ENCODE results near the gene MAN1C1. TPM values are rescaled to one million over a fixed set of nuclear protein-coding genes. Genes with fewer than 3 reads are reported as not detected.

The MAN1C1 gene
- total RNA-seq, 2 experiments from 2014 or later, result 16.8 to 17.9 TPM

- no peaks in the 10 kb centered on the region for H3K4me1 Mint-ChIP-seq (ENCODE audit: low read depth)
- H3K9me3 Mint-ChIP-seq (ENCODE audit: insufficient read depth), result no peaks in the 10 kb centered on the region
- ATAC-seq (no peak), DNase-seq (no peak)
- H3K4me3 Mint-ChIP-seq, result no peak overlapping the region
- peaks cover 8% of the 10 kb centered on the region for H3K36me3 Mint-ChIP-seq (ENCODE audit: low read depth)
- peaks cover 27% of the 10 kb centered on the region for H3K27me3 Mint-ChIP-seq (ENCODE audit: low read depth)
- no peak overlapping the region for H3K27ac Mint-ChIP-seq
- CTCF ChIA-PET, result interaction anchor here (0.9 kb wide), 2 partner anchors 9 to 23 kb away, joined by 3 read pairs; no protein-coding TSS in a partner anchor
- POLR2A ChIA-PET, result no interaction called here
These were observed 104.0 kb downstream of the MAN1C1 start for GRCh38 chr1:25720624-25721023.

GRCh38 chr1:25723250-25723880 is 106.8 kb downstream of the MAN1C1 start:
- ATAC-seq, result no peak
- Mint-ChIP-seq H3K9me3 (ENCODE audit: insufficient read depth) (no peaks in the 10 kb centered on the region), H3K27ac (no peak overlapping the region), H3K36me3 (ENCODE audit: low read depth) (peaks cover 2% of the 10 kb centered on the region), H3K27me3 (ENCODE audit: low read depth) (peaks cover 38% of the 10 kb centered on the region), H3K4me1 (ENCODE audit: low read depth) (no peaks in the 10 kb centered on the region), H3K4me3 (no peak overlapping the region)
- ChIA-PET CTCF (no interaction called here), POLR2A (no interaction called here)
- DNase-seq, result no peak

- ChIA-PET CTCF (no interaction called here), POLR2A (no interaction called here)
- DNase-seq (no peak), ATAC-seq (no peak)
- Mint-ChIP-seq H3K4me3 (no peak overlapping the region), H3K4me1 (ENCODE audit: low read depth) (peaks cover 3% of the 10 kb centered on the region), H3K9me3 (ENCODE audit: insufficient read depth) (no peaks in the 10 kb centered on the region), H3K27me3 (ENCODE audit: low read depth) (peaks cover 45% of the 10 kb centered on the region), H3K27ac (no peak overlapping the region), H3K36me3 (ENCODE audit: low read depth) (peaks cover 2% of the 10 kb centered on the region)
These were observed 107.6 kb downstream of the MAN1C1 start for GRCh38 chr1:25724201-25724600.

DNA sequence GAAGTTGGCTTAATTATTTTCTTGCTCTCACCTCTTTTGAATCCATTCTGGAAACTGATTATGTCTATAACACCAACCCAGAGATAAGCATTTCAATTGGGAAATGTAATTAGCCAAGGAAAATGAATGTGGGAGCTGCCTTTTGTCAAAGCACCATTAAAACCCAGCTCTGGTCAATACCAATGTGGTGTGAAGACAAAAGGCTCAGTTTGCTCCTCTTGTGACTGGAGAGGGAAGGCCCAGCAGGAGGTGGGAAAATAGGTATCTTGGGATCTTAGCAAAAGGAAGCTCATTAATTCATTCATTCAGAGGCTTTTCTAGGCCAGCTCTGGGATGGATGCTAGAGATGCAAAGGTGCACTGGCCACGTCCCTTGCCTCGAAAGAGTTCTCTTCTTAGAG is 108.4 kb downstream of the MAN1C1 start:
- Mint-ChIP-seq H3K9me3 (ENCODE audit: insufficient read depth) (no peaks in the 10 kb centered on the region), H3K4me3 (no peak overlapping the region), H3K4me1 (ENCODE audit: low read depth) (peaks cover 8% of the 10 kb centered on the region), H3K27me3 (ENCODE audit: low read depth) (peaks cover 49% of the 10 kb centered on the region), H3K27ac (no peak overlapping the region), H3K36me3 (ENCODE audit: low read depth) (peaks cover 2% of the 10 kb centered on the region)
- ATAC-seq, result no peak
- CTCF ChIA-PET, result interaction anchor here (1.1 to 1.2 kb wide), 2 partner anchors 12 to 90 kb away, joined by 3 read pairs; no protein-coding TSS in a partner anchor
- DNase-seq, result no peak
- POLR2A ChIA-PET, result no interaction called here

DNA sequence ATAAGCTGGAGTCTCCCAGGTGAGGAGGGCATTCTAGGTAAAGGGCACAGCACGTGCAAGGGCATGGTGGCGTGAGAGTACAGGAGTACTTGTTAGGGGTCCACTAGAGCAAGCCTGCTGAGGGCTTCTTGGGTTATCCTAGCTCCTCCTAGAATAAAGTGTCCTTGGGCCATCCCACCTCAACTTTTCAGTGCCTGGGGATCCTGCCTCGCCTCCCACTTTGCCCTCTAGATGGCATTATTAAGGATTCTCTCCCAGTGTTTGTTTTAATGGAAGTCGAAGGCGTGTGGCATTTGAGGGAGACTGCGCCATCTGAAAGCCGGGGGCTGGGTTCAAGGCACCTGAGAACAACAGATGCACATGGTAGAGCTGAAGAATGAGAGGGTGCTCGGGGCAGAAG is 108.9 kb downstream of the MAN1C1 start:
- peaks cover 13% of the 10 kb centered on the region for H3K4me1 Mint-ChIP-seq (ENCODE audit: low read depth)
- POLR2A ChIA-PET, result no interaction called here
- peaks cover 50% of the 10 kb centered on the region for H3K27me3 Mint-ChIP-seq (ENCODE audit: low read depth)
- no peak overlapping the region for H3K27ac Mint-ChIP-seq
- ATAC-seq (no peak), DNase-seq (no peak)
- no peaks in the 10 kb centered on the region for H3K9me3 Mint-ChIP-seq (ENCODE audit: insufficient read depth)
- H3K36me3 Mint-ChIP-seq (ENCODE audit: low read depth), result peaks cover 2% of the 10 kb centered on the region
- CTCF ChIA-PET, result interaction anchor here (1.1 to 1.2 kb wide), 2 partner anchors 11 to 89 kb away, joined by 3 read pairs; no protein-coding TSS in a partner anchor
- no peak overlapping the region for H3K4me3 Mint-ChIP-seq

GRCh38 chr1:25727088-25727487 is 110.5 kb downstream of the MAN1C1 start:
- H3K4me1 Mint-ChIP-seq (ENCODE audit: low read depth), result peaks cover 27% of the 10 kb centered on the region

GRCh38 chr1:25727635-25728286 is 111.2 kb downstream of the MAN1C1 start:
- no peak for ATAC-seq
- Mint-ChIP-seq H3K4me1 (ENCODE audit: low read depth) (peaks cover 27% of the 10 kb centered on the region), H3K27me3 (ENCODE audit: low read depth) (peaks cover 45% of the 10 kb centered on the region), H3K9me3 (ENCODE audit: insufficient read depth) (no peaks in the 10 kb centered on the region), H3K4me3 (no peak overlapping the region), H3K36me3 (ENCODE audit: low read depth) (peaks cover 5% of the 10 kb centered on the region), H3K27ac (no peak overlapping the region)
- CTCF ChIA-PET, result no interaction called here
- DNase-seq, result no peak
- POLR2A ChIA-PET, result no interaction called here

More at GRCh38 chr1:25727088-25727487, 110.5 kb downstream of the MAN1C1 start:
- H3K27me3 Mint-ChIP-seq (ENCODE audit: low read depth), result peaks cover 47% of the 10 kb centered on the region
- peaks cover 5% of the 10 kb centered on the region for H3K36me3 Mint-ChIP-seq (ENCODE audit: low read depth)
- no peak for ATAC-seq
- ChIA-PET POLR2A (interaction anchor here (0.7 kb wide), 1 partner anchor 469 kb away, joined by 3 read pairs; no protein-coding TSS in a partner anchor), CTCF (interaction anchor here (0.6 kb wide), 1 partner anchor 15 kb away, joined by 3 read pairs; no protein-coding TSS in a partner anchor)
- no peak overlapping the region for H3K27ac Mint-ChIP-seq
- H3K4me3 Mint-ChIP-seq, result no peak overlapping the region
- no peak for DNase-seq
- H3K9me3 Mint-ChIP-seq (ENCODE audit: insufficient read depth), result no peaks in the 10 kb centered on the region

- peaks cover 50% of the 10 kb centered on the region for H3K27me3 Mint-ChIP-seq (ENCODE audit: low read depth)
- CTCF ChIA-PET, result no interaction called here
- POLR2A ChIA-PET, result no interaction called here
These were observed 111.8 kb downstream of the MAN1C1 start for GRCh38 chr1:25728301-25728935.

GRCh38 chr1:25729045-25729444 is 112.5 kb downstream of the MAN1C1 start:
- H3K9me3 Mint-ChIP-seq (ENCODE audit: insufficient read depth), result no peaks in the 10 kb centered on the region
- peaks cover 5% of the 10 kb centered on the region for H3K36me3 Mint-ChIP-seq (ENCODE audit: low read depth)
- peaks cover 27% of the 10 kb centered on the region for H3K4me1 Mint-ChIP-seq (ENCODE audit: low read depth)
- ChIA-PET POLR2A (no interaction called here), CTCF (interaction anchor here (1.3 kb wide), 1 partner anchor 8 kb away, joined by 3 read pairs; no protein-coding TSS in a partner anchor)
- no peak for ATAC-seq
- no peak overlapping the region for H3K4me3 Mint-ChIP-seq
- H3K27ac Mint-ChIP-seq, result no peak overlapping the region
- DNase-seq, result no peak
- peaks cover 52% of the 10 kb centered on the region for H3K27me3 Mint-ChIP-seq (ENCODE audit: low read depth)

More at GRCh38 chr1:25728301-25728935, 111.8 kb downstream of the MAN1C1 start:
- H3K9me3 Mint-ChIP-seq (ENCODE audit: insufficient read depth), result no peaks in the 10 kb centered on the region
- no peak overlapping the region for H3K4me3 Mint-ChIP-seq
- no peak overlapping the region for H3K27ac Mint-ChIP-seq
- no peak for ATAC-seq
- H3K36me3 Mint-ChIP-seq (ENCODE audit: low read depth), result peaks cover 5% of the 10 kb centered on the region
- no peak for DNase-seq
- H3K4me1 Mint-ChIP-seq (ENCODE audit: low read depth), result peaks cover 27% of the 10 kb centered on the region

DNA sequence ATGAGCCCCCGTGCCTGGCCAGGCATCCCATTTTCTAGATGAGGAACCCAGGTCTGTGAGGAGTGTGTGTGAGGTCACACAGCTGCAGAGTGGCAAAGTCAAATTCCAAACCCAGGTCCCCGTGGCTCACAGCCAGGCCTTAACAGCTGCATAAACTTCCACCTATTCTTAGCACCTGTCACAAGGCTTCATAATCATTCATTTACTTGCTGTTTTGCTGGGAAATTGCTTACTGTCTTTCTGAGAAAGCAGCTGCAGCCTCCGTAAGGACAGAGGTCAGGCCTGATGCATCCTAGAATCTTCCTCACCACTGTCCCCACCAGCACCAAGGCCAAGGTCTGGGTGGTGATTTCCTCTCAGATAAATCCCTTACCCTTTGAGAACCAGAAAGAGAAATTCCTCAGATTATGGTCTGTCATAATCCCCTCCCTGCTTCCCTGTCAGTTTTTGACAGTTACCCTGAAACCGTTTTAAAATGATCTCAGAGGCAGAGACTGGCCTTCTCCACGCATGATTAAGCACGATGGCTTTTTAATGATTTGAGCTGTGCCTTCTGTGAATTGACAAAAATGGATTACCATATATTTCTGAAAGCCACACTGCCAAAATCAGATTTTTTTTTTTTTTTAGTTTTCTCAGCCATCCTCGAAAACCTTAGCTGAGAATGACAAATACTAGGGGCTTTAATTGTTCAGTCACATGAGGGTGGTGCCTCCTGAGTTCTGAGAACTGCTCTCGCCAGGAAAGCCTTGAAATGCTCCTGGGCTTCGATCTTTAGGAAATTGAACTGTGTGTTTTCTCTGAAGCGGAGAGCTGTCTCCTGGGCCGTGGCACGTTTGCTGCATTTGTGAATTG is 113.4 kb downstream of the MAN1C1 start:
- Mint-ChIP-seq H3K4me1 (ENCODE audit: low read depth) (peaks cover 27% of the 10 kb centered on the region), H3K27ac (no peak overlapping the region), H3K27me3 (ENCODE audit: low read depth) (peaks cover 53% of the 10 kb centered on the region), H3K9me3 (ENCODE audit: insufficient read depth) (no peaks in the 10 kb centered on the region), H3K36me3 (ENCODE audit: low read depth) (peaks cover 3% of the 10 kb centered on the region), H3K4me3 (peak overlapping the region; percentile 42)
- CTCF ChIA-PET, result interaction anchor here (0.7 to 1.3 kb wide), 2 partner anchors 9 to 966 kb away, joined by 3 read pairs; partner anchors contain the start of gene ARID1A
- POLR2A ChIA-PET, result no interaction called here
- DNase-seq, result no peak
- no peak for ATAC-seq

DNA sequence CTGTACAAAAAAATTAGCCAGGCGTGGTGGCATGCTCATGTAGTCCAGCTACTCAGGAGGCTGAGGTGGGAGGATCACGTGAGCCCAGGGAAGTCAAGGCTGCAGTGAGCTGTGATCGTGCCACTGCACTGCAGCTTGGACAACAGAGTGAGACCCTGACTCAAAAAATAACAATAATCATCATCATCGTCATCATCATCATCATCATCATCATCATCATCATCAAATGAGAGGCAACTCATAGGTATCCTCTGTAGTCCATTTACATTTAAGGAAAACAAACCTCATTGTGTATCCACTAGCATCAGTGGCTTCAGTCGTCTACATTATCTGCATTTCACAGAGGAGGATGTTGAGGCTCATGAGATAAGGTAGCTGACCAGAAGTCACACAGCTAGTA is 114.6 kb downstream of the MAN1C1 start:
- Mint-ChIP-seq H3K9me3 (ENCODE audit: insufficient read depth) (no peaks in the 10 kb centered on the region), H3K27ac (peak overlapping the region; percentile 63), H3K4me3 (peak overlapping the region; percentile 42), H3K36me3 (ENCODE audit: low read depth) (peaks cover 3% of the 10 kb centered on the region), H3K4me1 (ENCODE audit: low read depth) (peaks cover 27% of the 10 kb centered on the region), H3K27me3 (ENCODE audit: low read depth) (peaks cover 49% of the 10 kb centered on the region)
- ATAC-seq (no peak), DNase-seq (no peak)
- ChIA-PET CTCF (no interaction called here), POLR2A (no interaction called here)
